K562 (cell line): ENCODE data around the gene DPEP1. TPM values are rescaled to one million over a fixed set of nuclear protein-coding genes. Genes with fewer than 3 reads are reported as not detected.

ENCODE experiments used
- ATF6 ChIP-seq: sonication (generic); formaldehyde crosslinking; IDR thresholded peaks from 2 replicates; pipeline ENCODE4 v1.4.0; 2020; ENCODE audit warnings: mild to moderate bottlenecking, missing genetic modification reagents
- CBFA2T3 ChIP-seq: fragments of 450-650 bp; IDR thresholded peaks from 2 replicates; pipeline ENCODE4 v1.6.1; 2017
- CCAR2 ChIP-seq: fragments of 200-400 bp; formaldehyde crosslinking; IDR thresholded peaks from 2 replicates; pipeline ENCODE4 v1.6.1; 2017; ENCODE audit warnings: mild to moderate bottlenecking, low read depth, low read length
- CREBBP ChIP-seq: IDR thresholded peaks from one replicate; pipeline ENCODE4 v1.6.1; 2012; ENCODE audit warnings: low read depth, mild to moderate bottlenecking, control low read depth, inconsistent platforms, low read length
- CTBP1 ChIP-seq: fragments of 450-650 bp; IDR thresholded peaks from 2 replicates; pipeline ENCODE4 v1.6.1; 2016; ENCODE audit warnings: borderline replicate concordance
- ETV1 ChIP-seq: fragments of 450-650 bp; conservative IDR thresholded peaks from 2 replicates; pipeline ENCODE4 v1.6.1; 2016; ENCODE audit warnings: missing genetic modification characterization, control low read depth, low read depth, missing compliant biosample characterization
- MTA1 ChIP-seq: fragments of 450-650 bp; IDR thresholded peaks from 2 replicates; pipeline ENCODE4 v1.6.1; 2017; ENCODE audit warnings: borderline replicate concordance
- MTA3 ChIP-seq: fragments of 450-650 bp; formaldehyde crosslinking; IDR thresholded peaks from 2 replicates; pipeline ENCODE4 v1.6.1; 2017; ENCODE audit warnings: mild to moderate bottlenecking, borderline replicate concordance
- RFX1 ChIP-seq: fragments of 450-650 bp; IDR thresholded peaks from 2 replicates; pipeline ENCODE4 v1.6.1; 2016; ENCODE audit warnings: mild to moderate bottlenecking, moderate library complexity
- SMAD1 ChIP-seq: fragments of 150-350 bp; IDR thresholded peaks from 2 replicates; pipeline ENCODE4 v1.6.1; 2014; ENCODE audit warnings: low read length, low read depth; ENCODE audit not compliant: partially characterized antibody
- SMARCA5 ChIP-seq: fragments of 450-650 bp; IDR thresholded peaks from 2 replicates; pipeline ENCODE4 v1.6.1; 2016
- SP2 ChIP-seq: IDR thresholded peaks from 2 replicates; pipeline ENCODE4 v1.6.1; 2011; ENCODE audit warnings: mild to moderate bottlenecking, low read depth, low read length, moderate library complexity; ENCODE audit not compliant: poor library complexity, severe bottlenecking; ENCODE audit errors: extremely low read depth
- TGIF2 ChIP-seq: sonication (generic); formaldehyde crosslinking; IDR thresholded peaks from 2 replicates; pipeline ENCODE4 v1.8.1; 2022; ENCODE audit warnings: mild to moderate bottlenecking, missing genetic modification reagents, moderate library complexity
- USF1 ChIP-seq: sonication (generic); formaldehyde crosslinking; IDR thresholded peaks from 2 replicates; pipeline ENCODE4 v1.9.0; 2022; ENCODE audit warnings: mild to moderate bottlenecking, missing genetic modification reagents
- YBX1 ChIP-seq: fragments of 450-650 bp; IDR thresholded peaks from 2 replicates; pipeline ENCODE4 v1.7.1; 2016; ENCODE audit warnings: mild to moderate bottlenecking
- YY1 ChIP-seq, 3 experiments: IDR thresholded peaks; 2 replicates each; pipeline ENCODE4 v1.6.1; 2011; ENCODE audit warnings: low read length in 2 of 3, mild to moderate bottlenecking in 2 of 3, moderate library complexity in 2 of 3, borderline replicate concordance in 1 of 3, control low read depth in 1 of 3, low read depth in 1 of 3; ENCODE audit not compliant: insufficient read depth in 3 of 3, insufficient replicate concordance in 2 of 3, control insufficient read depth in 1 of 3, insufficient read length in 1 of 3; ENCODE audit errors: extremely low read depth in 1 of 3
- ZBED1 ChIP-seq: IDR thresholded peaks from 2 replicates; pipeline ENCODE4 v1.6.1; 2014
- ZC3H11A ChIP-seq: IDR thresholded peaks from 2 replicates; pipeline ENCODE4 v1.6.1; 2012; ENCODE audit warnings: low read depth, low read length, improper control_type of control experiment
- ZFPM2 ChIP-seq: fragments of 250-450 bp; sonication (Bioruptor Pico); IDR thresholded peaks from 2 replicates; pipeline ENCODE4 v1.5.1; 2022; ENCODE audit warnings: mild to moderate bottlenecking
- ZNF140 ChIP-seq: fragments of 250-450 bp; sonication (Bioruptor Pico); IDR thresholded peaks from 2 replicates; pipeline ENCODE4 v1.8.0; 2021; ENCODE audit warnings: moderate library complexity, mild to moderate bottlenecking, inconsistent platforms
- ZNF280A ChIP-seq: fragments of 450-650 bp; IDR thresholded peaks from 2 replicates; pipeline ENCODE4 v1.6.1; 2018; ENCODE audit warnings: mild to moderate bottlenecking, low read depth; ENCODE audit not compliant: partially characterized antibody
- ZZZ3 ChIP-seq: fragments of 450-650 bp; IDR thresholded peaks from 2 replicates; pipeline ENCODE4 v1.6.1; 2016; ENCODE audit warnings: antibody characterized with exemption, mild to moderate bottlenecking, moderate library complexity
- polyA plus RNA-seq, 8 experiments: library from polyadenylated mRNA; depleted of rRNA in 4 of 8; stranded (reverse) in 5 of 8; unstranded in 3 of 8; fragments of >200 nt; fragmentation: Nextera tagmentation in 2 of 8; fragmentation: Illumina TruSeq in 1 of 8; extraction: Ambion mirVana in 2 of 8; extraction: Trizol in 1 of 8; gene quantifications; 2 replicates each; pipeline versions ENCODE4 v1.2.1 to v1.2.3, GENCODE V29; 2011 to 2014; ENCODE audit warnings: inconsistent platforms in 1 of 8, missing spikeins in 1 of 8
- total RNA-seq, 7 experiments: library from RNA; depleted of rRNA in 6 of 7; stranded (reverse); fragments of >200 nt in 6 of 7; fragmentation: Illumina TruSeq in 2 of 7; extraction: Trizol in 2 of 7; gene quantifications; 2 replicates each; pipeline versions ENCODE4 v1.2.1 to v1.2.3, GENCODE V29; 2011 to 2021; ENCODE audit warnings: low replicate concordance in 1 of 7
- TF ChIP-seq, protein P1 (sequence below): sonication (generic); formaldehyde crosslinking; IDR thresholded peaks from 2 replicates; pipeline ENCODE4 v1.8.0; 2022; ENCODE audit warnings: mild to moderate bottlenecking, missing genetic modification reagents
- TF ChIP-seq, protein P2 (sequence below): IDR thresholded peaks from 2 replicates; pipeline ENCODE4 v1.6.1; 2011; ENCODE audit not compliant: insufficient read length; ENCODE audit errors: extremely low read depth

The DPEP1 gene
- total and polyA plus RNA-seq, 9 of the 15 experiments (the other 6 are each of a cell fraction or from before 2014, with no cell fraction given) = 0.14 to 0.31 (median 0.20) TPM; not detected in 6

- TF ChIP-seq USF1 (peak; percentile 26; the same call in 1 of the 2 replicates), RFX1 (no peak), TGIF2 (CRISPR knock-in tag) (no peak), SP2 (no peak), ETV1 (tag) (no peak), CTBP1 (no peak), SMARCA5 (no peak), YBX1 (no peak), ZZZ3 (no peak), ZNF280A (no peak), CCAR2 (no peak), MTA3 (no peak), YY1 (IDR thresholded peaks at IDR 0.05; ENCODE audit: borderline replicate concordance in 1 of 3, control insufficient read depth in 1 of 3, extremely low read depth in 1 of 3, insufficient read depth in 3 of 3, insufficient read length in 1 of 3, insufficient replicate concordance in 2 of 3, low read depth in 1 of 3, low read length in 2 of 3) (no peak), ATF6 (CRISPR knock-in tag) (no peak), MTA1 (no peak), ZFPM2 (0 out of 2 replicates have a peak, but pooled peaks have one; percentile 65), CBFA2T3 (no peak), ZNF140 (CRISPR knock-in tag) (no peak), CREBBP (no peak), SMAD1 (no peak), ZC3H11A (no peak), ZBED1 (0 out of 2 replicates have a peak, but pooled peaks have one; percentile 13)
- TF ChIP-seq, protein P1, sequence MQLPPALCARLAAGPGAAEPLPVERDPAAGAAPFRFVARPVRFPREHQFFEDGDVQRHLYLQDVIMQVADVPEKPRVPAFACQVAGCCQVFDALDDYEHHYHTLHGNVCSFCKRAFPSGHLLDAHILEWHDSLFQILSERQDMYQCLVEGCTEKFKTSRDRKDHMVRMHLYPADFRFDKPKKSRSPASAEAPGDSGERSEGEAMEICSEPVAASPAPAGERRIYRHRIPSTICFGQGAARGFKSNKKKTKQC = no peak
- TF ChIP-seq, protein P2, sequence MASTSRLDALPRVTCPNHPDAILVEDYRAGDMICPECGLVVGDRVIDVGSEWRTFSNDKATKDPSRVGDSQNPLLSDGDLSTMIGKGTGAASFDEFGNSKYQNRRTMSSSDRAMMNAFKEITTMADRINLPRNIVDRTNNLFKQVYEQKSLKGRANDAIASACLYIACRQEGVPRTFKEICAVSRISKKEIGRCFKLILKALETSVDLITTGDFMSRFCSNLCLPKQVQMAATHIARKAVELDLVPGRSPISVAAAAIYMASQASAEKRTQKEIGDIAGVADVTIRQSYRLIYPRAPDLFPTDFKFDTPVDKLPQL = no peak
Measured at GRCh38 chr16:89564476-89565255, 48.8 kb upstream of the DPEP1 start (continued).
